Mesendoderm (in vitro differentiated cells): Measurements from ENCODE around the gene FANCC.
"Not testable (repeated sequence)": the region's sequence is repeated elsewhere in the genome, so short reads cannot be mapped to it uniquely, and the experiment has no call there.

Experiments used
- DNase-seq: peaks from one replicate; pipeline ENCODE4 v3.0.0; 2013
- H2AK5ac ChIP-seq: 2 replicates; pipeline ENCODE4 v1.6.1; 2013; ENCODE audit warnings: low read length, inconsistent platforms
- H2BK120ac ChIP-seq: 2 replicates; pipeline ENCODE4 v1.6.1; 2013; ENCODE audit warnings: low read depth, mild to moderate bottlenecking, low read length, moderate library complexity, mixed read lengths
- H2BK15ac ChIP-seq: replicated peaks from 2 replicates; pipeline ENCODE4 v1.6.1; 2013; ENCODE audit warnings: low read depth, mild to moderate bottlenecking, moderate library complexity
- H2BK5ac ChIP-seq: 2 replicates; pipeline ENCODE4 v1.6.1; 2013; ENCODE audit warnings: low read length, inconsistent platforms
- H3K18ac ChIP-seq: 2 replicates; pipeline ENCODE4 v1.6.1; 2013; ENCODE audit warnings: mild to moderate bottlenecking, low read length, mixed read lengths
- H3K23ac ChIP-seq: one replicate; pipeline ENCODE4 v1.6.1; 2013; ENCODE audit warnings: low read length
- H3K27ac ChIP-seq: 2 replicates; pipeline ENCODE4 v1.5.1; 2013; ENCODE audit warnings: low read depth, mild to moderate bottlenecking, inconsistent platforms, low read length, moderate library complexity
- H3K27me3 ChIP-seq: 2 replicates; pipeline ENCODE4 v1.6.1; 2013; ENCODE audit warnings: low read length, control low read depth, mild to moderate bottlenecking, inconsistent platforms; ENCODE audit not compliant: insufficient read depth, poor library complexity
- H3K36me3 ChIP-seq: 2 replicates; pipeline ENCODE4 v1.6.1; 2013; ENCODE audit warnings: low read length, inconsistent platforms; ENCODE audit not compliant: control insufficient read depth, insufficient read depth
- H3K4ac ChIP-seq: one replicate; pipeline ENCODE4 v1.6.1; 2013; ENCODE audit warnings: low read depth, mild to moderate bottlenecking, low read length, moderate library complexity
- H3K4me1 ChIP-seq: 2 replicates; pipeline ENCODE4 v1.6.1; 2013; ENCODE audit warnings: low read depth, low read length, inconsistent platforms; ENCODE audit not compliant: control insufficient read depth
- H3K4me2 ChIP-seq: 2 replicates; pipeline ENCODE4 v1.6.1; 2013; ENCODE audit warnings: low read length
- H3K4me3 ChIP-seq: 2 replicates; pipeline ENCODE4 v1.5.1; 2013; ENCODE audit warnings: mild to moderate bottlenecking, low read length
- H3K56ac ChIP-seq: one replicate; pipeline ENCODE4 v1.6.1; 2013; ENCODE audit warnings: low read length
- H3K79me1 ChIP-seq: 2 replicates; pipeline ENCODE4 v1.6.1; 2013; ENCODE audit warnings: low read length, inconsistent platforms
- H3K79me2 ChIP-seq: 2 replicates; pipeline ENCODE4 v1.6.1; 2013; ENCODE audit warnings: mild to moderate bottlenecking, low read length; ENCODE audit not compliant: control insufficient read depth, insufficient read depth
- H3K9ac ChIP-seq: 2 replicates; pipeline ENCODE4 v1.6.1; 2013; ENCODE audit warnings: low read length, inconsistent platforms
- H4K5ac ChIP-seq: one replicate; pipeline ENCODE4 v1.6.1; 2013; ENCODE audit warnings: low read length
- H4K8ac ChIP-seq: one replicate; pipeline ENCODE4 v1.6.1; 2013; ENCODE audit warnings: low read depth, mild to moderate bottlenecking, control low read depth, low read length, moderate library complexity
- WGBS: extraction: QIAGEN DNeasy Blood & Tissue Kit; methylation state at CpG from one replicate; pipeline ENCODE4 v1.1.7; 2013; ENCODE audit warnings: low lambda C conversion rate, missing lambda C conversion rate; ENCODE audit not compliant: insufficient coverage; ENCODE audit errors: extremely low coverage; 5-methylcytosine and 5-hydroxymethylcytosine counted together

FANCC gene

GRCh38 chr9:95297760-95298159, 19.7 kb downstream of the FANCC start:
- no peak overlapping the region for H4K5ac ChIP-seq
- peaks cover 12% of the 10 kb centered on the region for H3K79me1 ChIP-seq
- H2BK120ac ChIP-seq, result no peak overlapping the region
- H2BK15ac ChIP-seq, result no peak overlapping the region
- H2AK5ac ChIP-seq, result no peak overlapping the region
- no peak overlapping the region for H3K4me3 ChIP-seq
- no peak overlapping the region for H4K8ac ChIP-seq
- H3K27me3 ChIP-seq, result no peaks in the 10 kb centered on the region
- no peak overlapping the region for H2BK5ac ChIP-seq
- WGBS, result no CpG with 5 or more reads among the region's 1 CpG
- no peak overlapping the region for H3K4ac ChIP-seq
- no peak overlapping the region for H3K56ac ChIP-seq
- no peak overlapping the region for H3K18ac ChIP-seq
- H3K79me2 ChIP-seq, result peaks cover 3% of the 10 kb centered on the region
- H3K23ac ChIP-seq, result no peak overlapping the region
- no peak overlapping the region for H3K4me2 ChIP-seq
- DNase-seq, result no peak
- no peaks in the 10 kb centered on the region for H3K36me3 ChIP-seq
- H3K27ac ChIP-seq, result no peak overlapping the region
- H3K4me1 ChIP-seq, result no peaks in the 10 kb centered on the region
- H3K9ac ChIP-seq, result no peak overlapping the region

- no peak overlapping the region for H4K5ac ChIP-seq
- peaks cover 3% of the 10 kb centered on the region for H3K79me2 ChIP-seq
- no peak overlapping the region for H2BK5ac ChIP-seq
- H2BK120ac ChIP-seq, result no peak overlapping the region
- H3K18ac ChIP-seq, result no peak overlapping the region
- H4K8ac ChIP-seq, result no peak overlapping the region
- no peak overlapping the region for H3K4me2 ChIP-seq
- H2AK5ac ChIP-seq, result no peak overlapping the region
- H3K23ac ChIP-seq, result no peak overlapping the region
- H3K4me3 ChIP-seq, result no peak overlapping the region
- H3K4me1 ChIP-seq, result no peaks in the 10 kb centered on the region
- peaks cover 10% of the 10 kb centered on the region for H3K79me1 ChIP-seq
- no peak overlapping the region for H3K27ac ChIP-seq
- no peak for DNase-seq
- H2BK15ac ChIP-seq, result no peak overlapping the region
- WGBS, result no CpG with 5 or more reads among the region's 3 CpGs
- H3K9ac ChIP-seq, result no peak overlapping the region
- no peak overlapping the region for H3K56ac ChIP-seq
- no peaks in the 10 kb centered on the region for H3K27me3 ChIP-seq
- H3K4ac ChIP-seq, result no peak overlapping the region
- H3K36me3 ChIP-seq, result no peaks in the 10 kb centered on the region
Observed at GRCh38 chr9:95297316-95297715, 20.2 kb downstream of the FANCC start.

GRCh38 chr9:95296761-95297160, 20.7 kb downstream of the FANCC start:
- Histone ChIP-seq H3K4me1 (no peaks in the 10 kb centered on the region), H3K27ac (no peak overlapping the region), H2BK5ac (no peak overlapping the region), H3K23ac (no peak overlapping the region), H3K4ac (no peak overlapping the region), H3K4me3 (no peak overlapping the region), H2AK5ac (no peak overlapping the region), H3K36me3 (no peaks in the 10 kb centered on the region), H3K27me3 (no peaks in the 10 kb centered on the region), H2BK15ac (no peak overlapping the region), H3K18ac (no peak overlapping the region), H3K79me2 (peaks cover 3% of the 10 kb centered on the region), H3K79me1 (peaks cover 10% of the 10 kb centered on the region), H3K9ac (no peak overlapping the region), H4K5ac (no peak overlapping the region), H2BK120ac (no peak overlapping the region), H3K4me2 (no peak overlapping the region), H4K8ac (no peak overlapping the region), H3K56ac (no peak overlapping the region)
- no peak for DNase-seq
- WGBS, result no CpG with 5 or more reads among the region's 1 CpG

GRCh38 chr9:95293296-95293695, 24.2 kb downstream of the FANCC start:
- not testable (repeated sequence) for H3K27ac ChIP-seq, H3K79me2 ChIP-seq, H3K18ac ChIP-seq, H3K4me1 ChIP-seq, H3K79me1 ChIP-seq, H4K5ac ChIP-seq, H4K8ac ChIP-seq, H3K4me3 ChIP-seq, H3K9ac ChIP-seq, H2BK15ac ChIP-seq, H3K27me3 ChIP-seq, H2AK5ac ChIP-seq, DNase-seq, H3K23ac ChIP-seq, H2BK5ac ChIP-seq, H3K36me3 ChIP-seq, H3K4me2 ChIP-seq, H2BK120ac ChIP-seq, H3K4ac ChIP-seq, H3K56ac ChIP-seq
- no CpG with 5 or more reads among the region's 6 CpGs for WGBS

- Histone ChIP-seq H3K4me2 (no peak overlapping the region), H3K79me2 (peaks cover 2% of the 10 kb centered on the region), H2BK120ac (no peak overlapping the region), H3K18ac (no peak overlapping the region), H3K4me3 (no peak overlapping the region), H3K79me1 (peaks cover 2% of the 10 kb centered on the region), H3K27ac (no peak overlapping the region), H2AK5ac (no peak overlapping the region), H2BK15ac (no peak overlapping the region), H3K9ac (no peak overlapping the region), H3K23ac (no peak overlapping the region), H4K8ac (no peak overlapping the region), H3K56ac (no peak overlapping the region), H3K4ac (no peak overlapping the region), H3K4me1 (no peaks in the 10 kb centered on the region), H2BK5ac (no peak overlapping the region), H4K5ac (no peak overlapping the region), H3K36me3 (no peaks in the 10 kb centered on the region), H3K27me3 (no peaks in the 10 kb centered on the region)
- WGBS, result no CpG with 5 or more reads among the region's 41 CpGs
- no peak for DNase-seq
Observed at GRCh38 chr9:95292226-95292625, 25.3 kb downstream of the FANCC start.

GRCh38 chr9:95286151-95286550, 31.4 kb downstream of the FANCC start:
- Histone ChIP-seq H3K36me3 (no peaks in the 10 kb centered on the region), H3K4me2 (no peak overlapping the region), H2BK15ac (no peak overlapping the region), H2AK5ac (no peak overlapping the region), H3K4me3 (no peak overlapping the region), H3K4me1 (no peaks in the 10 kb centered on the region), H3K56ac (no peak overlapping the region), H4K8ac (no peak overlapping the region), H3K79me2 (peaks cover 2% of the 10 kb centered on the region), H3K27ac (no peak overlapping the region), H4K5ac (no peak overlapping the region), H3K79me1 (no peaks in the 10 kb centered on the region), H3K27me3 (no peaks in the 10 kb centered on the region), H2BK5ac (no peak overlapping the region), H3K23ac (no peak overlapping the region), H2BK120ac (no peak overlapping the region), H3K4ac (no peak overlapping the region), H3K18ac (no peak overlapping the region), H3K9ac (no peak overlapping the region)
- no CpG with 5 or more reads among the region's 2 CpGs for WGBS
- no peak for DNase-seq
